IMR-90 (cell line): ENCODE measurements around the gene SHISA8.
"Not testable (repeated sequence)": the region's sequence is repeated elsewhere in the genome, so short reads cannot be mapped to it uniquely, and the experiment has no call there.

Experiments used
- CEBPB ChIP-seq: IDR thresholded peaks from 2 replicates; pipeline ENCODE4 v1.6.1; 2012; ENCODE audit warnings: low read depth, low read length, improper control_type of control experiment
- CTCF ChIP-seq: conservative IDR thresholded peaks from 2 replicates; pipeline ENCODE4 v1.5.1; 2012; ENCODE audit warnings: mild to moderate bottlenecking, low read depth, low read length, improper control_type of control experiment
- ELK1 ChIP-seq: fragments of 150-350 bp; IDR thresholded peaks from 2 replicates; pipeline ENCODE4 v1.6.1; 2016; ENCODE audit warnings: low read depth, mild to moderate bottlenecking, low read length, moderate library complexity, borderline replicate concordance
- FOS ChIP-seq: fragments of 150-350 bp; IDR thresholded peaks from 2 replicates; pipeline ENCODE4 v1.6.1; 2016; ENCODE audit warnings: low read depth, low read length
- MXI1 ChIP-seq: IDR thresholded peaks from 2 replicates; pipeline ENCODE4 v1.6.1; 2012; ENCODE audit warnings: low read depth, mild to moderate bottlenecking, low read length, moderate library complexity, borderline replicate concordance
- POLR2A ChIP-seq: IDR thresholded peaks from 2 replicates; pipeline ENCODE4 v1.6.1; 2012; ENCODE audit warnings: mild to moderate bottlenecking, low read depth, low read length
- RAD21 ChIP-seq: IDR thresholded peaks from 2 replicates; pipeline ENCODE4 v1.6.1; 2012; ENCODE audit warnings: low read length, improper control_type of control experiment
- RCOR1 ChIP-seq: IDR thresholded peaks from 2 replicates; pipeline ENCODE4 v1.6.1; 2012; ENCODE audit warnings: mild to moderate bottlenecking, low read length, improper control_type of control experiment; ENCODE audit not compliant: insufficient replicate concordance
- SMC3 ChIP-seq: fragments of 150-350 bp; IDR thresholded peaks from 2 replicates; pipeline ENCODE4 v1.6.1; 2016; ENCODE audit warnings: low read depth, mild to moderate bottlenecking, antibody characterized with exemption, low read length, moderate library complexity
- USF2 ChIP-seq: fragments of 150-350 bp; IDR thresholded peaks from 2 replicates; pipeline ENCODE4 v1.6.1; 2017; ENCODE audit warnings: mild to moderate bottlenecking, antibody characterized with exemption, low read length, low read depth

GRCh38 chr22:41948928-41949296 lies 34.0 kb upstream of the SHISA8 start:
- not testable (repeated sequence) for TF ChIP-seq CTCF, FOS, RCOR1, MXI1, POLR2A, RAD21, SMC3, CEBPB, USF2, ELK1
